CD4-positive, alpha-beta T cell treated with Interleukin-10 for 1 hour (primary cell): Measurements from ENCODE around the gene GNB4.

ENCODE experiments used
- DNase-seq: peaks from one replicate; pipeline ENCODE4 v3.0.0-alpha.2; 2020

The GNB4 gene

DNA sequence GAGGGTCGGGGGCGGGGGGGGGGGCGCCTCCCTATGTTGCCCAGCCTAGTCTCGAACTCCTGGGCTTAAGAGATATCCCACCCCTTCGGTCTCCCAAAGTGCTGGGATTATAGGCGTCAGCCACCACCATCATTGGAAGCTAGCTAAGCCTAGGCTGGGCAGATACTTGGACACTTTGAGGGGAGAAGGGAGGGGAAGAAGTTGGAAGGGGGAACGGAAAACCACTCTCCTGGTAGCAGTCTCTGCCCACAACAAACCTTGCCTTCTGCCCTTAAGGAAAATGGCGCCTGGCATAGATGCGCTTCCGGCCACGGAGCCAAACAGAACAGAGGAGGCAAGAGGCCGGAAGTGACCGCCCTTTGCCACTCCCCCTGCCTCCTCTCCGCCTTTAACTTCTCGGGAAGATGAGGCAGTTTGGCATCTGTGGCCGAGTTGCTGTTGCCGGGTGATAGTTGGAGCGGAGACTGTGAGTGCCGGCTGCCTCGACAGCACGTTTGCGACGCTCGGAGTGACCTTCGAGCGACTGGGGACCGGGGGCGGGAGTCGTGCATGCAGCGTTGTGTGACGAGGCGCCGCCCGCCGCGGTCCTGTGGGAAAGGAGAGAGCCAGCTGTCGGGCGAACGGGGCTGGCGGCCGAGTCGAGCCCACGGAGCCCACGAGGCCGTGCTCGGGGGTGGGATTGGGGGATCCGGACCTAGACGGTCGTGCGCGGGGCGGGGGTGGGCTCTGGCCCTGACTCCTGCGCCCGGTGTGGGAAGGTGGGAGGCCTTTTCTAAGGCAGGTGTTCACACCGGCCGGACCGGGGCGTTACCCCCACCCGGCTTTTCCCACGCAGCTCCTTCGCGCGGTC lies 103.7 kb downstream of the GNB4 start, which contains the start of gene MFN1:
Gene MFN1, plus strand, starts transcription at position 365 of the 850 bp plus-strand sequence. CDS start 1,143 bp downstream, outside the sequence.
- DNase-seq, result peak; percentile 92
